HG02610 (cell line): ENCODE measurements around the gene CIAO2A.
A peak's percentile ranks its signal among the peaks of the same experiment; 100 is the strongest.

Experiments
- ATAC-seq: cut with Tn5 transposase; IDR thresholded peaks from one replicate; pipeline ENCODE4 v1.9.1; 2021; ENCODE audit warnings: mild to moderate bottlenecking, moderate library complexity; ENCODE audit not compliant: unreplicated experiment

Gene CIAO2A

GRCh38 chr15:64045101-64045435 is 48.6 kb downstream of the CIAO2A start:
- ATAC-seq: no peak

- ATAC-seq: peak; percentile 43
Measured at GRCh38 chr15:64044300-64045100, 49.1 kb downstream of the CIAO2A start.

GRCh38 chr15:64038878-64039610 is 54.6 kb downstream of the CIAO2A start:
- ATAC-seq: no peak

- no peak for ATAC-seq
Measured at GRCh38 chr15:64037966-64038365, 55.7 kb downstream of the CIAO2A start.

- no peak for ATAC-seq
Measured at GRCh38 chr15:64037116-64037515, 56.5 kb downstream of the CIAO2A start.

GRCh38 chr15:64035525-64035924 is 58.1 kb downstream of the CIAO2A start:
- no peak for ATAC-seq

GRCh38 chr15:64034519-64034918 is 59.1 kb downstream of the CIAO2A start:
- ATAC-seq: no peak

- no peak for ATAC-seq
Measured at GRCh38 chr15:64032329-64032728, 61.3 kb downstream of the CIAO2A start.

GRCh38 chr15:64030123-64030522 is 63.5 kb downstream of the CIAO2A start:
- no peak for ATAC-seq

- no peak for ATAC-seq
Measured at GRCh38 chr15:64029633-64030032, 64.0 kb downstream of the CIAO2A start.

- ATAC-seq: no peak
Measured at GRCh38 chr15:64029110-64029509, 64.5 kb downstream of the CIAO2A start.

- ATAC-seq: no peak
Measured at GRCh38 chr15:64026591-64026990, 67.0 kb downstream of the CIAO2A start.

- no peak for ATAC-seq
Measured at GRCh38 chr15:64024172-64025050, 69.2 kb downstream of the CIAO2A start.

GRCh38 chr15:64023220-64023619 is 70.4 kb downstream of the CIAO2A start:
- no peak for ATAC-seq

GRCh38 chr15:64022571-64022970 is 71.1 kb downstream of the CIAO2A start:
- ATAC-seq: no peak
